CD4-positive, alpha-beta T cell treated with Interleukin-15 for 4 hours (primary cell): ENCODE data around the gene WWOX.
"Not testable (repeated sequence)": the region's sequence is repeated elsewhere in the genome, so short reads cannot be mapped to it uniquely, and the experiment has no call there.

Experiments
- DNase-seq: peaks from one replicate; pipeline ENCODE4 v3.0.0-alpha.2; 2020; ENCODE audit warnings: low spot score

The WWOX gene

DNA sequence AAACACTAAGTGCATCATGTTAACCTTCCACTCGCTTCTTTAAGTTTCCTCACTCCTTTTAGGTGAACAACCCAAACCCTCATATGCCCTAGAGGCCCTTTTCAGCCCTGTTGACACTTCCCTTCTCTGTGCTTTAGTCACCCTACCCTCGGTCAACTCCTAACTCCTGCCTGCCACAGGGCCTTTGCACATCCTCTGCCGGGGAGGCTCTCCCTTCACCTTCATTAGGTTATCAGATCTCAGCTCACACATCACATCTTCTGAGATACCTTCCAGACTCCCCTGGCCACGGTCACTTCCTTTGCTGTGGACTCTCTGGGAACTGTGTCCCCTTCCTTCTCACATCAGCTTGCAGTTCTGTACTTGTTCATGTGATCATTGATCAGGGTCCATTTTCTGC lies 926.7 kb downstream of the WWOX start:
- no peak for DNase-seq

DNA sequence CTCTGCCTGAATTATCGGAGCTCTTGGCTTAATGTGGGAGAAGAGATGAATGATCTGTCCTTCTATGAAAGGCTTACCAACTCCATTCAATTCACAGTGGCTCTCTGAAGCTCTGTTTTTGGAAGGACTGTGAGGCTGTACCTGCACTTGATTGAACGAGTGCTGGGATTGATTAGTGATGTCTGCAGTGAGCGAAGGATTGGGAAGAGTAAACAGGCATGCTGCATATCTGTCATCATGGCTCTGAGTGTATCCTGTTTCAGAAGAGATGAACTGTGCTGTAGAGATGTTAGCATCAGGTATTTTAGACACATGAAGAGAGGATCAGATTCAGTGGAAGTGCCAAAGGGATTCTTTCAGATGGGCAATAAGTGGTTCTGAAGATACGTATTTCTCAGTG lies 937.1 kb downstream of the WWOX start:
- DNase-seq, result no peak

DNA sequence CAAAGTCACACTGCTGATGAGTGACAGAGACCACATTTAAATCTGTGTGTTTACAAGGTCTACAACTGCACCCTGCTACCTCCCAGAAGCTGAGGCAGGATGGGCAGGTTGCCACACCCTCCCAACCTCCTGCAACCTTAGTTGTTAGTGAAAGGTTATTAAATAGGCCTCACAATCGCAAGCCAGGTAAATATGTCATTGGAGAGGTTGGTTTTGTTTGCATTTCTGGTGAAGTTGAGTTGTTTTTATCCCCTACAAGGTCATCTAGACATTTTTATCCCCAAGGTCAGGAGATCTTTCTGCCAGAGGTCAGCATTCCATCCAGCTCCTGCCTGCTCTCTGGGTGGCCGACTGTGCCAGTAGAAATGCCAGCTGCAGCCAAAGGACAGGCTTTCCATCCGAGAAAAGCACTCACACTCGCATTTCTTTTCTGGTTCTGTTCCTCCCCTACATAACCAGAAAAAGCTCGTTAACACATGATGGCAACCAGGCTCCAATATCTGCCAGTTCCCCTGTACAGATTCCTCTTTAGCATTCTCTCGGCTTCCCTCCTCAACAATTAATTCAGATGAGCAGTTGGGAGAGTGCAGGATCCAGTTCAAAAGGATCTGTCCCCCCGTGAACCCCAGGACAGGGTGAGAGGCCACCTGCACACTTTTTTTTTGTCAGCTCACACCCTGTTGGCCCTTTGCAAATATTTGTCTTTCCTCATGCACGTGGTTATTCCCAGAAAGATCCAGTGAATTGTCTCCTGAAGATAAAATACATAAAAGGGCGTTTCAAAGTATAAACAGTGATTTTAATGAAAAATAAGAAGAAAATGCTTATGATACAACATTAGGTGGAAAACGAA lies 938.3 kb downstream of the WWOX start:
- no peak for DNase-seq

DNA sequence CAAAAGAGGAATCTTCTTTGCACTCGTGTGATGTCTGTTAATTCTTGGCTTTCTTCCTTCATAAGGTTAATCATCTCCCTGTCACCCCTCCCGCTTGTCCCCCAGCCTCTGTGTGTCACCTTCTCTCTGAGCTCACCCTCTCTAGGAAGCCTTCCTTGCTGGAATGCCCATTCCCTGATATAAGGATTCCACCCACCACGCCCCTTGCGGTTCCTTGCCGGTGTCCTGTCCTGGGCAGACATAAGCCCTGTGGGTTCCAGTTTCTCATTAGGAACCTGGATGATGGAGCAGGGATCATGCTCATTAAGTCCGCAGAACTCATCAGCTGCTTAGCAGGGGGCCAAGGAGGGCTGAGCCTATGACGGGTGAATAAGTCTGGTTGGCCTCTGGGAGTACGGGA lies 941.8 kb downstream of the WWOX start:
- no peak for DNase-seq

DNA sequence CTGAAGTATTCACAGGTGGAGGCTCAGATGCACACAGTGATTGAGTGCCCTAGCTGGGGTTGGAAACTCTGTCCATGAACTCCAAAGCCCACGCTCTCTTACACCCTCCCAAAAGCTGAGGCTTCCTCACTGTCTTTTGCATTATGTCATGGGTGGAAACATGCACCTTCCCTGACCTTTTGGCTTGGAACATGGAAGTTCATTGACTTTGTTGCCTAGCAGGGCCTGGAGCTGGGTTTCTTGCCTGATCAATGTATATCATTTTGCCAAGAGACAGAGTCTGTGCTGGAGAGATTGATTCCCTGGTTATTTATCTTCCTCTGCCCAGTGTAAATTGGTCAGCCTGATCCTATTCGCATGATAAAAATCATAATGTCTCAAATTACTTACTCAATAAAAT lies 942.7 kb downstream of the WWOX start:
- no peak for DNase-seq

DNA sequence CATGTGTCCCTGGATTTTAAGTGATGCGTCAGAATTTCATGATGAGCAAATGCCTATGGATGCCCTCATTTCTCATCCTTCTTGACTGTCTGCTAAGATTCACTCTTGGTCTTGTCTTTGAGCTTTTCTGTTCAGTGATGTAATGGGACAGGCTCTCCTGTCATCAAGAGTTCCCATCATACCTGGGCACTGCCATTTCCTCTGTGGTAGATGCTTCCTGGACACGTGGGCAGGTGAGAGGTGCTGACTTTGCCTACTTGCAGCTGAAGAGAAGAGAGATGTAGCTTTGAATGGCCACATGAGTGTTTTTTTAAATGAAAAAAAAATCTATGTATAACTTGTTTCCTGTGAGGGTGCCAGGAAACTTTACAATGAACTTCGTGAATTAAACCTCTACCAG lies 943.4 kb downstream of the WWOX start:
- peak; percentile 33 for DNase-seq

DNA sequence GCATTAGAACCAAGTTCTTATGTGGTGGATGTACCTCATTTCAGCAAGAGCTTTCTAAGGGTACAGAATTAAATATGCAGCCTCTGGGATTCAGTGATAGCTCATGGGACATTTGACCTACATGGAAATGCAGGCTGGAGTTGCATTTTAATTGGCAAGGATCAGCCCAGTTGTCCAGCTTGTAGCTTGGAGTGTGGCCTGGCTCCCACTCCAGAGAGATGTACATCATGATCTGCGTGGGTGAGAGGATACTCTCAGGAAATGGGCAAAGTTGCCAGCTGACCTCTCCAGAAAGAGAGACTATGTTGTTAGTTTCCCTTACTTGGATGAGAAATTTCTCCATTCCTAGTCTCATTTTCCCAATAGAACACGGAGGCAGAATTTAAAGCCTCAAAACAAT lies 945.7 kb downstream of the WWOX start:
- DNase-seq, result no peak

DNA sequence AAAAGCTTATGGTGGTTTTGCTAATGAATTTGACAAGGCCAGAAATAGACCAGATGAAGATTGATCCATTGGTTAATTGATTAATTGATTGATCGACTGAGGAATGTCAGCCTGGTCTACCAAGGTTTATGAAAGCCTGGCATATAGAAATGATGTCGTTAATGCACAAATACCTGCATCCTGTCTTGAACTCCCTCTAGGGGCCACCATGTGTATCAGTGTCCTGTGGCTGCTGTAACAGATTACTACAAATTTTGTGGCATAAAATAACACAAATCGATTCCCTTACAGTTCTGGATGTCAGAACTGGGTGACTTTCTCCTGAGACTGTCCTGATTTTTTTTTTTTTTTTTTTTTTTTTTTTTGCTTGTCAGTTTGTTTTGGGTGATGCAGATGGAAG lies 947.9 kb downstream of the WWOX start:
- DNase-seq, result peak; percentile 31

DNA sequence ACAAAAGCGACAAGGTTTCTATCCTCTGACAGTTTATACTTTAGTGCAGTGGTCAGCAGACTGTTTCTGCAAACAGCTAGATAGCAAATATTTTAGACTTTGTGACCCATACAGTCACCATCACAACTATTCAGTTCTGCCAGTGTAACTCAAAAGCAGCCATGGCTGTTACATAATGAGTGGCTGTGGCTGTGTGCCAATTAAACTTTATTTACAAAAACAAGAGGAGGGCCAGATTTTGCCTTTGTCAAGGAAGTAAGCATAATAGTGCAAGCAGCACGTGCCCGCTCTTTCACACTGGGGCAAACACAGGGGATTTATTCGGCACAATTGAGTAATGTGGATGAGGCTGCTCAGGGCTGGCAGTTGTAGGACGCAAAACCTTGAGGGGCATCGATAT lies 949.6 kb downstream of the WWOX start:
- no peak for DNase-seq

DNA sequence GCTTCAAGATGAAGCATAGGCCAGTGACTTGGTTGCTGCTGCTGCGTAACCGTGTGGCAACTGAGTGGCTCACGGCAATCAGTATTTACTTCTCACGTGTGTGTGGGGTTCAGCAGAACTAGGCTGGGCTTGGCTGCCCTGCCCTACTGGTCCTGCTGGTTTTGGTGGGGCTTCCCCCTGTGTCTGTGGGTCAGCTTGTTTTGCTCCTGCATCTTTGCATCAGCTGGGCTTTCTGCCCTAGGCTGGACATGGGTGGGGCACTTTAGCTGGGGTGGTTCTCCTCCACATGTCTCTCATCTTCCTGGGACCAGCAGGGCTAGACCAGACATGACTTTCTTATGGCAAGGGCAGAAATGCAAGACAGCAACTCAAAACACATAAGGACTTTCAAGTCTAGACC lies 950.6 kb downstream of the WWOX start:
- no peak for DNase-seq

DNA sequence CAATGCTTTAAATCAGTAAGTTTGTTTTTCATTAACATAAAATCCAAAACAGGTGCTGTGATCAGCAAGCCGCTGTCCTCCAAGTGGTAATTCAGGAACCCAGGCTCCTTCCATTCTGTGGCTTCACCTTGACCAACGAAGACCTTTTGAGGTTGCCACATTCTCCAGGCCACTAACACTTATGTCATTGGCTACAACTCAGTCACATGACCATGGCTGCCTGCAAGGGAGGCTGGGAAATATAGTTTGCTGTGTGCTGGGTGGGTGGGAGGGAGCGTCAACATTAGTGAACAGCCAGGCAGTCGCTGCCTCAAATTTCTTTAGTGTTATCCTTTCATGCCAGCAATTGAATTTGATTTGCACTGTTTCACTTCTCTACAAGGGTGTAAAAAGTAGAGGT lies 951.9 kb downstream of the WWOX start:
- DNase-seq, result no peak

DNA sequence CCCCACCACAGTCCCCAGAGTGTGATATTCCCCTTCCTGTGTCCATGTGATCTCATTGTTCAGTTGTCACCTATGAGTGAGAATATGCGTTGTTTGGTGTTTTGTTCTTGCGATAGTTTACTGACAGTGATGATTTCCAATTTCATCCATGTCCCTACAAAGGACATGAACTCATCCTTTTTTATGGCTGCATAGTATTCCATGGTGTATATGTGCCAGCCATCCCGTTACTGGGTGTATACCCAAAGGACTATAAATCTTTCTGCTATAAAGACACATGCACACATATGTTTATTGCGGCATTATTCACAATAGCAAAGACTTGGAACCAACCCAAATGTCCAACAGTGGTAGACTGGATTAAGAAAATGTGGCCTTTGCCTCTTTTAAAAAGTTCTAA lies 952.7 kb downstream of the WWOX start:
- not testable (repeated sequence) for DNase-seq

DNA sequence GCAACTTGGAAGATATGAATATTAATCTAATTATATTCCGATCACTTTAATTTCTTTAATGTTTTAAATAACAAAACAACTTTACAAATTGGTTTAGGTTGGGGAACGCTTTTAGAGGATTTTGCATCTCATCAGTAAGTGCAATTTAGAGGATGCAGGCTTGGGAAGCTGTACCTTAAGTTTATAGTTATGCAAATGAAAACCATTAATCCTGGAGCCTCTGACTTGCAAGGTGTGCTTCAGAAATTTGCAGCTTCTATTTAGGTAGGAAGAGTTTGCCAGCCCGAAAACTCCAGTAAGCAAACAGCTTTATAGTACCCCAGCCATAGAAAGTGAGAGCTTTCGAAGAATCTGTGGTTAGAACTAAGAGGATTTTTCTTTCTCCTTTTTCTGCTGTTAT lies 954.1 kb downstream of the WWOX start:
- no peak for DNase-seq

DNA sequence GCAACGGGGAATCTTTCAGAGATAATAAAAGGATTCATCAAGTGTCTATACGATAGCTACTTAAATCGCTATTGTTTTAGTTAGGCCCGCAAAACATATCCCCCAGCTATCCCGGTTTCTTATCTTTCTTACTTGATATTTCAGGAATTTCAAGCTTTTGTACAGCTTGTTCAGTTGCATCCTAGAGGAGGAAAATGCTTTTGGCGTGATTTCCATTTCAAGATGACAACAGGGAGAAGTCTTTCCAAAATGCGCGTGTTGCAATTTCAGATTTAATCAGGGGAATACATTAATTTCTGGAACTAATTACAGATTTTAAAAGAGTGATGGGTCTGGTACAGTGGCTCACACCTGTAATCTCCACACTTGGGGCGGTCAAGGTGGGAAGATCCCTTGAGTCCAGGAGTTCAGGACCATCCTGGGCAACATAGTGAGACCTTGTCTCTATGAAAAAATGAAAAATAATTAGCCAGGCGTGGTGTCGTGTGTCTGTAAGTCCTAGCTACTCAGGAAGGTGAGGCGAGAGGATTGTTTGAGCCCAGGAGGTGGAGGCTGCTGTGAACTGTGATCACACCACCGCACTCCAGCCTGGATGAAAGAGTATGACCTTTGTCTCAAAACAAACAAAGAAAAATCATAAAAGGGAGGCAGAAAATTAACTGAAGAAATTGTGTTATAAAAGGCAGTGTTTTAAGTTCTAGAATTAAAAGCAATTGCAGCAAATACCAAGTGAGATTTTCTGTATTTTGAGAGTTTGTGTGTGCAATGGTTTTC lies 954.9 kb downstream of the WWOX start:
- no peak for DNase-seq

DNA sequence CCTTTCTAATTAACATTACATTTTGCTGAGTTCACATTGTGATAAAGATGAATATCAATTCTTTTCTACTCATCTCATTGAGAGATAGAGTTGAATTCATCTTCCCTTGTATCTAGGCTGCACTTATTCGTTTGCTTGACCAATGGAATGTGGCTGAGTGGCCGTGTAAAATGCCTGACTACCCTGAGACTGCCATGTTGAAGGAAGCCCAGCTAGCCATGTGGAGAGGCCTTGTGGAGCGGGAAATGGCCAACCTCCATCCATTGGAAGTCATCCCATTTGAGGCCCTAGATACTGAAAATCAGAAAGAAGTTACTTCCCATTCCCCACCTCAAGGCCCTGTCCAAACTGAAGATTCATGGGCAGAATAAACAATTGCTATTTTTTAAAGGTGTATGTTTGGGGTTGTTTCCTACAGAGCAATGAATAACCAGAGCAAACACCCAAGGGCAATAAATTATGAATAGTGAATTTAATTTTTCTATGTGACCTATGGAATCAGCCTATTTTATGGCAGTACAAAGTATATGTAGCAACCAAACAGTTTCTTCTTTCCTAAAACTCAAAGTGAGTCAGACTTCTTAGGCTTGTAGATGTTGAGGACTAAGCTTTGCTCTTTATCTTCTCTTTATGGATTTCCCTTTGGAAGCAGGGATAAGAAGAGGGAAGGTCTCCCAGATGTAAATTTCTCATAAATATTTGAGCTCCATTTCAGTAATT lies 956.0 kb downstream of the WWOX start:
- no peak for DNase-seq

DNA sequence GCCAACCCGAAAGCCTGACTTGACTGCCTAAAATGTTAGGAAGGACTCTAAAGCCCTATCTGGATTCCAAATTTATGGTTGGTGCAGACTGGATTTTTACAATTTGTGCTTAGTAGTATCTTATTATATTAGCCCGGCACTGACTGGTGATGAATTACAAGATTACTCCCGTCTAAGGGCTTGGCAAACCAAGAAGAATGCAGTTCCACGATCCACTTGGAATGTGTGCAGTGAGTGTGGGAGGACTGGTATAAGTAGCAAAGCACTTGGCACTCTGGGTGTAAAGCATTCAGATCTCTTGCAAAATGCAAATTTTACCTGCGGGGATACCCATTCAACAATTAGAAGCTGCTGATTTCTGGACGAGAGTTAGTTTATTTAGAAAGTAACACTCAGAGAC lies 961.7 kb downstream of the WWOX start:
- DNase-seq, result no peak

DNA sequence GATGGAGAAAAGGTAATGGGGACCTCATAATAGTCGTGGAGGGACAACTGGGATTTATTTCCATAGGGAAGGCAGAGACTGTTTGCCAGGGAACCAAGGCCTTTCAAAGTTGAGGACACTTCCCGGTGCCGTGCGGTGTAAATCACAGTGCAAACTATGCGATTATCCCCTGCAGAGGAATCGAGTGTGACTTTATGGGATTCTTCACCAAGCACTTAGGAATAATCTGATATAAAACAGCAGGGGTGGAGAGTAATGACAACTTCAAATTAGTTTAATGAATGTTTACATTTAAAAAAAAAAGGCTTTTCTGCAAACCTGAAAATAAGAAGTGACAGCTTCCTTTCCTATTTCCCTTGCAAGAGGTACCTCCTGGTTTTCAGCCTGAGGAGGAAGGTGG lies 962.9 kb downstream of the WWOX start:
- no peak for DNase-seq

DNA sequence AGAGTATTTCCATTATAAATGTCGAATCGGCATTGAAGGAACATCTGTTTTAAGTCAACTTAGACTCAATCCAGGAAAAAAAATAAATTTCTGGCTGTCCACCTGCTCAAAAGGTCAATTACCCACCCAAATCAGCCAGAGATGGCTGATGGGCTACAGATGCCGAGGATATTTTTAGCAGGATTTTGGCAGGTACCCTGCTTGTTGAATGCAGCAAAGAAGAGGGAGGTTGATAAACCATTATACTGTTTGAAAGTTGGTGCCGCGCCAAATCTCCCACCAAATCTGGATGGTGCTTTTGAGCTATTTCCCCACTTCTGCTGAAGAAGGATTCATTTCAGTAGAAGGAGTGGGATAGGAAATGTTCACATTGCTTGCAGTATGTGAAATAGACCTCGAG lies 963.4 kb downstream of the WWOX start:
- DNase-seq, result no peak

DNA sequence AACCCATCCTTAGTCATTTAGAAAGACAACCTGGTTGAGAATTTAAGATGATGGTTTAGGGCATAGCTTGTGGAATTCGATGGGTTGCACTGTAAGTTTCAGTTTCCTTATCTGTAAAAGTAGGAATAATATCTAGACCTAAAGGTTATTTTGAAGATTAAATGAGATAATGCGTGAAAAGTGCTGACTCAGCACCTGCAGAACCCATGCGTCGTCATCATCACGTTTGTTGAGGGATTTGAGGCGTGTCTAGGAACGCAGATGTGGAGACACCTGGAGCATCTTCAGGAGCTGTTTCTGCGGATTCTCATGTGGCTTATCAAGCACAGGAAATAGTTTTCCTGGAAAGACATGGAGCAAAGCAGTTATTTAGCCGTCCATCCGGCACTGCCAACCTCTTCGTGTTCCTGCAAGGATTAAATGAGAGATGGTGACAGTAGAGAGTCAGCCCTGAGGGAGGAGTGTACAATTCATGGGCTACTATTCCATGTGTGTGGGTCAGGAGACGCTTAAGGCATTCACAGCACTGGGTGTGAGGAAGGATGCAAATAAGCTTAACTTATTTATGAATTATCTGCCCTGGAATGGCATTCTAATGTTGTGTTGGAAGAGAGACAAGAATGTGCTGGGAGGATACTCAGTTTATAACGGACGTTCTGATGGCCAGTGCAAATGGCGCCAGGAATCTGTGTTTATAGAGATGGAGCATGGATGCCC lies 965.0 kb downstream of the WWOX start:
- DNase-seq, result no peak

DNA sequence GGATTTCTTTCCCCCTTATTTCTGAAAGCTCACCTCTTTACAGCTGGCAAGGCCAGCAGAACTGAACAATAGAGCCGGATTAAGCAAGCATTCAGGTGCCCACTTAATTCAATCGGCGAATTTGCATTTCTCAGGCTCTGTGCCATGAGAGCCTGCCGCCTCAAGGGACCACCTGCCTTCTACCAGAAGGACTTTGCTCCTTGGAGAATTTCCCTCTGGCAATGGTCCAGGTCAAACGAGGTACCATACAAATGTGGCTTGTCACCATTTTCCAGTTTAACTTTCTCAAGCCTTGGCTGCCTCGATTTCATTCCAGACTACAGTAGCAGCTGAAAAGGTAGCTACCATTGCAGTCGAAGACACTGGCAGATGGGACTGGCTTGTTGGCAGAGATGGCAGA lies 967.1 kb downstream of the WWOX start:
- DNase-seq, result no peak

DNA sequence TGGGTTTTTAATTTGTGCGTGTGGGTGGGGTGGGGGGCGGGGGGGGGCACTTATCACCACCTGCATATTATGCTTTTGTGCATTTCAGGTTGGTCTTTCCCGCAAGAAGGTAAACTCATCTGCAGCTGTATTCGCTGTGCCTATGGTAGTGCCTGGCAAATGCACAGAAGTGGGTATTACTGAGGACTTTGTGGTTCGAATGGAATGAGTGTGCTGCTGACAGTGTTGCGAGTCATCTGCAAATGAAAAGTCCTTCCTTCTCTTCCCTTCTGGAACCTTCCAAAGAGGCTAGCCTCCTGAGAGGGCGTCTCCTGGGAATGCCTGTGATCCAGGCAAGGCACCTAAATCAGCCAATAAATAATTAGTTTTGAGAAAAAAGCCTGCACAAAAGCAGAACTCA lies 968.1 kb downstream of the WWOX start:
- DNase-seq, result no peak

DNA sequence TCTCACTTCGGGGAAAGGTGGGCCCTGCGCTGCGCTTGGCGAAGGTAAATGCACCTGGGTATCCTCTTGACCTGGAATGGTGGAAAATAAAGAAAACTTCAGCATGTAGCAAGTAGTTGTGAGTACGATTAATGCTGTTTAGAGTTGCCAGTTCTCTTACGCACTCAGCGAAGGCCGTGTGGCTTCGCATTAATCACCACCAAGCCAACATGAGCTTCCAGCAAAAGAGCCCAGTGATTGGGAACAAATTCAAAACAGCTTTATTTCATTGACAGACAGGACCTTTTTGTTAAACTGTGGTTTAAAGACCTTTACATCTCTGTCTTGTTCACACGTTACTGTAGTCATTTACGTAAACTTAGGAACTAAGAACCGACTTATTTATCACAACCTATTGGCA lies 969.7 kb downstream of the WWOX start:
- DNase-seq, result no peak
